B cell (primary cell): Measurements from ENCODE around the gene PSMD6. TPM values are rescaled to one million over a fixed set of nuclear protein-coding genes. Genes with fewer than 3 reads are reported as not detected.

Source experiments
- ATAC-seq: fragments of 200-7000 bp; cut with Tn5 transposase; one replicate; pipeline ENCODE4 v1.10.0; 2021; ENCODE audit warnings: low read depth, mild to moderate bottlenecking, moderate number of reproducible peaks, moderate library complexity
- CTCF ChIA-PET: fragments of 350-600 bp; sonication (Branson Sonifier 250); formaldehyde crosslinking; loops from one replicate; lab custom pipeline; 2021; ENCODE audit warnings: antibody characterized with exemption, inconsistent platforms; lab: Charles Lee
- POLR2A ChIA-PET: fragments of 350-600 bp; sonication (Branson Sonifier 250); formaldehyde crosslinking; loops from one replicate; lab custom pipeline; 2021; ENCODE audit warnings: antibody characterized with exemption; lab: Charles Lee
- DNase-seq: peaks from one replicate; pipeline ENCODE4 v3.0.0; 2013
- H2AFZ ChIP-seq: 2 replicates; pipeline ENCODE4 v1.6.1; 2012; ENCODE audit warnings: mild to moderate bottlenecking, low read depth, low read length; ENCODE audit not compliant: insufficient read depth, poor library complexity, severe bottlenecking
- H3K27ac ChIP-seq, 2 donors: 1 replicate in 1 of 2; 2 replicates in 1 of 2; pipeline ENCODE4 v1.5.1; 2012 to 2013; ENCODE audit warnings: low read length in 2 of 2, mild to moderate bottlenecking in 2 of 2, moderate library complexity in 1 of 2
- H3K27me3 ChIP-seq, 4 experiments: fragments of 200-600 bp in 1 of 4; sonication (generic) in 1 of 4; replicated peaks in 1 of 4; 1 replicate in 2 of 4; 2 replicates in 2 of 4; pipeline versions ENCODE4 v1.6.1 to v1.7.0; 2013 to 2016; ENCODE audit warnings: low read length in 3 of 4, mild to moderate bottlenecking in 2 of 4, mixed read lengths in 1 of 4, moderate library complexity in 1 of 4; ENCODE audit not compliant: insufficient read depth in 4 of 4, control insufficient read depth in 3 of 4; ENCODE audit errors: control extremely low read depth in 1 of 4
- H3K36me3 ChIP-seq, 2 experiments: replicated peaks in 1 of 2; 1 replicate in 1 of 2; 2 replicates in 1 of 2; pipeline versions ENCODE4 v1.6.1 to v1.7.1; 2013; ENCODE audit warnings: low read length in 1 of 2; ENCODE audit not compliant: insufficient read depth in 2 of 2, control insufficient read depth in 1 of 2; ENCODE audit errors: control extremely low read depth in 1 of 2, extremely low read depth in 1 of 2
- H3K4me1 ChIP-seq, 2 donors: fragments of 200-600 bp in 1 of 2; sonication (generic) in 1 of 2; 1 replicate in 1 of 2; 2 replicates in 1 of 2; pipeline versions ENCODE4 v1.5.1 to v1.6.1; 2013 to 2017; ENCODE audit warnings: low read length in 2 of 2; ENCODE audit not compliant: control insufficient read depth in 2 of 2, insufficient read depth in 2 of 2
- H3K4me2 ChIP-seq: replicated peaks from 2 replicates; pipeline ENCODE3; 2012; ENCODE audit warnings: mild to moderate bottlenecking, low read depth, low read length; ENCODE audit not compliant: poor library complexity, severe bottlenecking
- H3K4me3 ChIP-seq, 5 experiments: fragments of 200-600 bp in 1 of 5; sonication (generic) in 1 of 5; 1 replicate in 3 of 5; 2 replicates in 2 of 5; pipeline versions ENCODE4 v1.5.1 to v1.7.0; 2011 to 2016; ENCODE audit warnings: low read length in 4 of 5, mild to moderate bottlenecking in 4 of 5, low read depth in 2 of 5, control low read depth in 1 of 5, moderate library complexity in 1 of 5; ENCODE audit not compliant: insufficient read depth in 1 of 5; ENCODE audit errors: control extremely low read depth in 1 of 5, extremely low read depth in 1 of 5
- H3K79me2 ChIP-seq: fragments of 200-600 bp; sonication (generic); one replicate; pipeline ENCODE4 v1.6.0; 2016; ENCODE audit warnings: low read length; ENCODE audit not compliant: control insufficient read depth, insufficient read depth
- H3K9ac ChIP-seq: fragments of 200-600 bp; sonication (generic); 2 replicates; pipeline ENCODE4 v1.6.1; 2017; ENCODE audit warnings: mild to moderate bottlenecking, low read length, moderate library complexity
- H3K9me3 ChIP-seq, 3 donors: one replicate each; pipeline versions ENCODE4 v1.6.1 to v1.7.1; 2013; ENCODE audit warnings: low read length in 2 of 3; ENCODE audit not compliant: control insufficient read depth in 2 of 3, insufficient read depth in 1 of 3; ENCODE audit errors: control extremely low read depth in 1 of 3
- H4K20me1 ChIP-seq: 2 replicates; pipeline ENCODE4 v1.6.0; 2012; ENCODE audit warnings: mild to moderate bottlenecking, low read length; ENCODE audit not compliant: insufficient read depth, control insufficient read depth, poor library complexity, severe bottlenecking
- H3K27ac Mint-ChIP-seq: one replicate; pipeline ENCODE4 v1.8.0; 2021; ENCODE audit warnings: mixed read lengths
- H3K27me3 Mint-ChIP-seq: one replicate; pipeline ENCODE4 v1.8.0; 2021; ENCODE audit warnings: mixed read lengths
- H3K4me1 Mint-ChIP-seq: one replicate; pipeline ENCODE4 v1.8.0; 2021; ENCODE audit warnings: mixed read lengths
- H3K4me3 Mint-ChIP-seq: one replicate; pipeline ENCODE4 v1.8.0; 2021; ENCODE audit warnings: mixed read lengths
- H3K9me3 Mint-ChIP-seq: one replicate; pipeline ENCODE4 v1.8.0; 2022; ENCODE audit warnings: mixed read lengths; ENCODE audit not compliant: insufficient read depth
- EZH2 ChIP-seq: IDR thresholded peaks from 2 replicates; pipeline ENCODE4 v1.6.1; 2012; ENCODE audit warnings: borderline replicate concordance, low read depth, mild to moderate bottlenecking, moderate library complexity, low read length; ENCODE audit not compliant: insufficient read depth, poor library complexity, severe bottlenecking
- WGBS: methylation state at CpG from one replicate; pipeline ENCODE4 v1.1.5; 2013; ENCODE audit warnings: missing lambda C conversion rate; ENCODE audit not compliant: insufficient coverage; 5-methylcytosine and 5-hydroxymethylcytosine counted together
- intact Hi-C: fragments of 100-400 bp; cut with micrococcal nuclease; formaldehyde crosslinking; loops from one replicate; pipeline ENCODE4 v1.10.0; 2022
- polyA plus RNA-seq: library from polyadenylated mRNA; depleted of rRNA; stranded (reverse); fragments of >200 nt; gene quantifications from 2 replicates; pipeline ENCODE4 v1.2.3, GENCODE V29; 2012
- total RNA-seq, 2 donors: library from RNA; stranded (reverse); fragments of 120-200 nt in 1 of 2; gene quantifications; 1 replicate in 1 of 2; 2 replicates in 1 of 2; pipeline versions ENCODE4 v1.2.3 to v1.2.4, GENCODE V29; 2013 to 2022
- TF ChIP-seq, protein P1 (sequence below): fragments of 200-600 bp; IDR thresholded peaks from one replicate; pipeline ENCODE4 v1.8.0; 2022; ENCODE audit warnings: antibody characterized with exemption, mild to moderate bottlenecking

Gene PSMD6
- total and polyA plus RNA-seq, 2 donors (not counting 1 experiment from before 2014, with no cell fraction given) = 34.7 to 63.4 TPM

DNA sequence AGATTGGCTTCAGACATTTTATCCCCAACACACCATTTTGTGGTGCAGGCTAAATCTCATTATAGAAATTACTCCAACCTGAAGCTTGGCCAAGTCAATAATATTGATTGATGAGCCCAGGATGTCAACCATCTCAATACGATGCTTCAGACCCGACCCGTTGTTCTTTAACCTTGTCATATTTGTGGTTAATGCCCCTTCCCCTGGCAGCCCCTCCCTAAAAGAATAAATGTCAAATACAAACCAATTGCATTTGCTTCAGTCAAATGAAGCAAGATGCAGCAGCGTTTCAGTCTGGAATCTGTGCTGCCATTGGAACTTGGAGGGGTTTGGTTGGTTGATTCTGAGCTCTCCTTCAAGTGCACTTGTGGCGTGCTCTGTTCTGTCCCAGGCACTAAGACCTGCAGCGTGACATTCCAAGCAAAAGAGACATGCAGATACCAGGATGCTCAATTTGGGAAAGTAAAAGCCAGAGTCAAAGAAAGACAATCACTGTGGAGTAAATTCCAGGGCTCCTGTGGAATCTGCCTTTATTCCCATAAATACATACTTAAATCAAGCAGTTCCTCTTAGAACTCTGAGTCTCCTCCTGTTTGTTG lies 23.8 kb upstream of the PSMD6 start:
- Histone ChIP-seq H3K27me3 (peaks cover 0 to 5% (median 2%) of the 10 kb centered on the region in 4 experiments), H3K9me3 (no peaks in the 10 kb centered on the region), H3K36me3 (no peaks in the 10 kb centered on the region), H3K79me2 (no peaks in the 10 kb centered on the region), H3K4me3 (no peak overlapping the region), H3K4me2 (no peak overlapping the region), H2AFZ (no peak overlapping the region), H4K20me1 (no peaks in the 10 kb centered on the region), H3K9ac (no peak overlapping the region), H3K4me1 (no peaks in the 10 kb centered on the region), H3K27ac (no peak overlapping the region)
- ChIA-PET CTCF (interaction anchor here (1.9 kb wide), 1 partner anchor 8 kb away, joined by 5 read pairs; no protein-coding TSS in a partner anchor), POLR2A (no interaction called here)
- peaks cover 7% of the 10 kb centered on the region for H3K4me1 Mint-ChIP-seq
- H3K27me3 Mint-ChIP-seq = peaks cover 10% of the 10 kb centered on the region
- no peak overlapping the region for H3K4me3 Mint-ChIP-seq
- no peaks in the 10 kb centered on the region for H3K9me3 Mint-ChIP-seq
- DNase-seq = no peak
- TF ChIP-seq EZH2 = no peak
- TF ChIP-seq, protein P1, sequence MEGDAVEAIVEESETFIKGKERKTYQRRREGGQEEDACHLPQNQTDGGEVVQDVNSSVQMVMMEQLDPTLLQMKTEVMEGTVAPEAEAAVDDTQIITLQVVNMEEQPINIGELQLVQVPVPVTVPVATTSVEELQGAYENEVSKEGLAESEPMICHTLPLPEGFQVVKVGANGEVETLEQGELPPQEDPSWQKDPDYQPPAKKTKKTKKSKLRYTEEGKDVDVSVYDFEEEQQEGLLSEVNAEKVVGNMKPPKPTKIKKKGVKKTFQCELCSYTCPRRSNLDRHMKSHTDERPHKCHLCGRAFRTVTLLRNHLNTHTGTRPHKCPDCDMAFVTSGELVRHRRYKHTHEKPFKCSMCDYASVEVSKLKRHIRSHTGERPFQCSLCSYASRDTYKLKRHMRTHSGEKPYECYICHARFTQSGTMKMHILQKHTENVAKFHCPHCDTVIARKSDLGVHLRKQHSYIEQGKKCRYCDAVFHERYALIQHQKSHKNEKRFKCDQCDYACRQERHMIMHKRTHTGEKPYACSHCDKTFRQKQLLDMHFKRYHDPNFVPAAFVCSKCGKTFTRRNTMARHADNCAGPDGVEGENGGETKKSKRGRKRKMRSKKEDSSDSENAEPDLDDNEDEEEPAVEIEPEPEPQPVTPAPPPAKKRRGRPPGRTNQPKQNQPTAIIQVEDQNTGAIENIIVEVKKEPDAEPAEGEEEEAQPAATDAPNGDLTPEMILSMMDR = no peak
- intact Hi-C loops = no loop called here
- WGBS = 60% methylated on average over 5 of the region's 6 CpGs
- no peak for ATAC-seq
- no peak overlapping the region for H3K27ac Mint-ChIP-seq

DNA sequence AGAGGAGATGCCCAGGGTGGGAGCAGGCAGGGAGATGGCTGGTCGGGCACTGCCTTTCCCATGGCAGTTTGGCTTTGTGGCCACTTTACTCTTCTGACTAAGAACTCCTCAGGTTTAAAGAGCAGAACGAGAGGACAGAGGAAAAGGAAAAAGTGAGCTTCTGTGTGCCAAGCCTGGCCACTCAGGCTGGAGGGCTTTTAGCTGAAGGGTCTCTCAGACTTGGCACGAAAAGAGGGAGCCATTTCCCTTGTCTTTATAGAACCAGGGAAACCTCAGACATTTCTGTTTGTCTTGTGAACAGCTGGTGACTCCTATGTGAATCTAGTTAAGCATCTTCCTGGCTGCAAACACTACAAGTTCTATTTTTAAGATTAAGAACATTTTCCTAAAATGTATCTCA lies 23.3 kb upstream of the PSMD6 start:
- no peak overlapping the region for H3K27ac ChIP-seq
- DNase-seq (no peak), ATAC-seq (no peak)
- no peaks in the 10 kb centered on the region for H4K20me1 ChIP-seq
- H3K27ac Mint-ChIP-seq = no peak overlapping the region
- no peak for TF ChIP-seq EZH2
- TF ChIP-seq, protein P1 = no peak
- H3K9me3 Mint-ChIP-seq = no peaks in the 10 kb centered on the region
- no peaks in the 10 kb centered on the region for H3K79me2 ChIP-seq
- H3K9me3 ChIP-seq = no peaks in the 10 kb centered on the region
- POLR2A ChIA-PET = no interaction called here
- H3K4me1 Mint-ChIP-seq = peaks cover 7% of the 10 kb centered on the region
- H3K4me1 ChIP-seq = no peaks in the 10 kb centered on the region
- intact Hi-C loops = no loop called here
- 94% methylated on average over 3 of the region's 3 CpGs for WGBS
- no peak overlapping the region for H2AFZ ChIP-seq
- CTCF ChIA-PET = interaction anchor here (1.9 kb wide), 1 partner anchor 8 kb away, joined by 5 read pairs; no protein-coding TSS in a partner anchor
- H3K9ac ChIP-seq = no peak overlapping the region
- H3K27me3 Mint-ChIP-seq = peaks cover 10% of the 10 kb centered on the region
- H3K4me2 ChIP-seq = no peak overlapping the region
- H3K4me3 ChIP-seq = no peak overlapping the region
- no peaks in the 10 kb centered on the region for H3K36me3 ChIP-seq
- peaks cover 0 to 5% (median 2%) of the 10 kb centered on the region in 4 experiments for H3K27me3 ChIP-seq
- no peak overlapping the region for H3K4me3 Mint-ChIP-seq
